ENCODE measurements around the gene MZT2A. TPM values are rescaled to one million over a fixed set of nuclear protein-coding genes. Genes with fewer than 3 reads are reported as not detected.
"Not testable (repeated sequence)": the region's sequence is repeated elsewhere in the genome, so short reads cannot be mapped to it uniquely, and the experiment has no call there.

MZT2A gene
- total RNA-seq (100 to 1,000 TPM in 6 of 9 donors, 10 to 100 TPM in 3; 68.8 to 226 (median 123) TPM), polyA plus RNA-seq (100 to 1,000 TPM in 2 of 3 donors, 10 to 100 TPM in 1; 12.4 to 184 (median 182) TPM)
- long read RNA-seq, donor 1, transcript MZT2A-201 (3 exons, 624 nt): major isoform, 44 of 49 reads
- long read RNA-seq, donor 1, partial matches to known transcripts: 0 of 49 reads
- long read RNA-seq, donor 1, other reads (novel, unspliced or antisense): 0 of 49 reads
- long read RNA-seq, donor 2, transcript MZT2A-201 (3 exons, 624 nt): major isoform, 20 of 29 reads
- long read RNA-seq, donor 2, partial matches to known transcripts: 5 of 29 reads
- long read RNA-seq, donor 2, other reads (novel, unspliced or antisense): 0 of 29 reads
- long read RNA-seq, donor 3, transcript MZT2A-201 (3 exons, 624 nt): major isoform, 19 of 21 reads
- long read RNA-seq, donor 3, partial matches to known transcripts: 0 of 21 reads
- long read RNA-seq, donor 3, other reads (novel, unspliced or antisense): 0 of 21 reads
- long read RNA-seq, donor 4, transcript MZT2A-201 (3 exons, 624 nt): major isoform, 13 of 25 reads
- long read RNA-seq, donor 4, partial matches to known transcripts: 7 of 25 reads
- long read RNA-seq, donor 4, other reads (novel, unspliced or antisense): 5 of 25 reads
- long read RNA-seq, donor 5, transcript MZT2A-201 (3 exons, 624 nt): major isoform, 137 of 194 reads
- long read RNA-seq, donor 5, transcript MZT2A-204 (4 exons, 980 nt): minor isoform, 19 of 194 reads
- long read RNA-seq, donor 5, partial matches to known transcripts: 9 of 194 reads
- long read RNA-seq, donor 5, other reads (novel, unspliced or antisense): 29 of 194 reads
- long read RNA-seq, donor 6, transcript MZT2A-201 (3 exons, 624 nt): major isoform, 8 of 19 reads
- long read RNA-seq, donor 6, partial matches to known transcripts: 6 of 19 reads
- long read RNA-seq, donor 6, other reads (novel, unspliced or antisense): 5 of 19 reads
- long read RNA-seq, donor 7, transcript MZT2A-201 (3 exons, 624 nt): major isoform, 45 of 58 reads
- long read RNA-seq, donor 7, partial matches to known transcripts: 9 of 58 reads
- long read RNA-seq, donor 7, other reads (novel, unspliced or antisense): 0 of 58 reads
- long read RNA-seq, donor 8, transcript MZT2A-201 (3 exons, 624 nt): major isoform, 65 of 74 reads
- long read RNA-seq, donor 8, partial matches to known transcripts: 8 of 74 reads
- long read RNA-seq, donor 8, other reads (novel, unspliced or antisense): 0 of 74 reads
- long read RNA-seq, donor 9, transcript MZT2A-201 (3 exons, 624 nt): major isoform, 40 of 53 reads
- long read RNA-seq, donor 9, partial matches to known transcripts: 9 of 53 reads
- long read RNA-seq, donor 9, other reads (novel, unspliced or antisense): 0 of 53 reads
- long read RNA-seq, donor 10, transcript MZT2A-201 (3 exons, 624 nt): major isoform, 14 of 16 reads
- long read RNA-seq, donor 10, partial matches to known transcripts: 0 of 16 reads
- long read RNA-seq, donor 10, other reads (novel, unspliced or antisense): 0 of 16 reads

- not testable (repeated sequence) for H3K9me3 ChIP-seq (replicated peaks in 1 of 3); H3K36me3 ChIP-seq (replicated peaks in 1 of 2); H3K27me3 ChIP-seq
- Histone ChIP-seq H3K27ac (peak within 1 kb of the TSS; percentile 62 to 98 (median 87)), H3K4me3 (peak within 1 kb of the TSS; percentile 21 to 99 (median 56)), H3K4me1 (replicated peaks in 1 of 2) (peaks cover 14 to 18% of the 10 kb centered on the region in 2 donors)
- peak in 2 of 7 donors; percentile 33 to 40 for DNase-seq
- WGBS, 4 donors: 1 to 2% methylated on average over 45 to 53 of the region's 53 CpGs; no CpG with 5 or more reads in 2 of the 4 donors
- intact Hi-C loops (cut with DNase I): loop anchor here (5.0 to 10.0 kb wide), 2 partner anchors 77 to 180 kb away; no protein-coding TSS in a partner anchor
Observed at GRCh38 chr2:131492015-131492417, at the start of gene MZT2A. Gene MZT2A, minus strand, starts transcription at chr2:131492397. Its CDS starts 21 bp downstream, at chr2:131492376.

GRCh38 chr2:131538856-131539255, 46.7 kb upstream of the MZT2A start:
- DNase-seq; H3K9me3 ChIP-seq (replicated peaks in 1 of 3); H3K27me3 ChIP-seq; H3K27ac ChIP-seq; H3K4me1 ChIP-seq (replicated peaks in 1 of 2); H3K4me3 ChIP-seq; H3K36me3 ChIP-seq (replicated peaks in 1 of 2); intact Hi-C loops (cut with DNase I): not testable (repeated sequence)
- WGBS, 4 donors: 91 to 96% (median 95%) methylated on average over 13 of the region's 13 CpGs

- DNase-seq: not testable (repeated sequence)
Observed at GRCh38 chr2:131536841-131537240, 44.6 kb upstream of the MZT2A start.

GRCh38 chr2:131535951-131536826, 44.0 kb upstream of the MZT2A start:
- H3K4me3 ChIP-seq; H3K9me3 ChIP-seq (replicated peaks in 1 of 3); H3K36me3 ChIP-seq (replicated peaks in 1 of 2); H3K27me3 ChIP-seq; intact Hi-C loops (cut with DNase I); H3K4me1 ChIP-seq (replicated peaks in 1 of 2); H3K27ac ChIP-seq; DNase-seq: not testable (repeated sequence)
- 74 to 88% (median 85%) methylated on average over 3 to 20 of the region's 21 CpGs for WGBS, 4 donors

More at GRCh38 chr2:131536841-131537240, 44.6 kb upstream of the MZT2A start:
- H3K4me1 ChIP-seq (replicated peaks in 1 of 2); H3K36me3 ChIP-seq (replicated peaks in 1 of 2); H3K4me3 ChIP-seq; intact Hi-C loops (cut with DNase I); H3K27ac ChIP-seq; H3K27me3 ChIP-seq; H3K9me3 ChIP-seq (replicated peaks in 1 of 3): not testable (repeated sequence)
- 86 to 98% (median 90%) methylated on average over 8 to 14 of the region's 14 CpGs for WGBS, 4 donors

GRCh38 chr2:131535526-131535925, 43.3 kb upstream of the MZT2A start:
- 63 to 94% (median 76%) methylated on average over 3 to 4 of the region's 4 CpGs for WGBS, 4 donors
- H3K4me3 ChIP-seq: no peak overlapping the region
- no peak overlapping the region for H3K27ac ChIP-seq
- no peaks in the 10 kb centered on the region for H3K36me3 ChIP-seq (replicated peaks in 1 of 2)
- no peak for DNase-seq
- no peaks in the 10 kb centered on the region for H3K4me1 ChIP-seq (replicated peaks in 1 of 2)
- no peak for TF ChIP-seq POLR2A (IDR thresholded peaks at IDR 0.05)
- no peak for TF ChIP-seq CTCF (IDR thresholded peaks at IDR 0.05)
- intact Hi-C loops (cut with DNase I): no loop called here
- H3K9me3 ChIP-seq (replicated peaks in 1 of 3): no peaks in the 10 kb centered on the region
- H3K27me3 ChIP-seq: no peaks in the 10 kb centered on the region

GRCh38 chr2:131534965-131535364, 42.8 kb upstream of the MZT2A start:
- H3K27ac ChIP-seq; intact Hi-C loops (cut with DNase I); DNase-seq; H3K4me1 ChIP-seq (replicated peaks in 1 of 2); H3K27me3 ChIP-seq; H3K36me3 ChIP-seq (replicated peaks in 1 of 2); H3K4me3 ChIP-seq; H3K9me3 ChIP-seq (replicated peaks in 1 of 3): not testable (repeated sequence)
- 77 to 100% (median 90%) methylated on average over 1 to 11 of the region's 11 CpGs for WGBS, 4 donors

GRCh38 chr2:131534317-131534672, 42.1 kb upstream of the MZT2A start:
- H3K4me3 ChIP-seq; H3K27me3 ChIP-seq; H3K4me1 ChIP-seq (replicated peaks in 1 of 2); DNase-seq; H3K9me3 ChIP-seq (replicated peaks in 1 of 3); intact Hi-C loops (cut with DNase I); H3K27ac ChIP-seq; H3K36me3 ChIP-seq (replicated peaks in 1 of 2): not testable (repeated sequence)
- 82 to 100% (median 87%) methylated on average over 3 to 9 of the region's 13 CpGs for WGBS, 4 donors

- DNase-seq: peak in 5 of 7 donors; percentile 43 to 76 (median 59)
Observed at GRCh38 chr2:131533609-131534316, 41.6 kb upstream of the MZT2A start.

More at GRCh38 chr2:131533609-131534316, 41.6 kb upstream of the MZT2A start:
- H3K27me3 ChIP-seq; intact Hi-C loops (cut with DNase I); H3K4me1 ChIP-seq (replicated peaks in 1 of 2); H3K27ac ChIP-seq; H3K4me3 ChIP-seq; H3K9me3 ChIP-seq (replicated peaks in 1 of 3); H3K36me3 ChIP-seq (replicated peaks in 1 of 2): not testable (repeated sequence)
- WGBS, 4 donors: 67 to 92% (median 84%) methylated on average over 10 to 16 of the region's 17 CpGs
